NCI-H82 treated with DMSO at 0.1 percent for 48 hours (cell line): Measurements from ENCODE around the gene SIRT3.
"Not testable (repeated sequence)": the region's sequence is repeated elsewhere in the genome, so short reads cannot be mapped to it uniquely, and the experiment has no call there.

Experiments
- DNase-seq: peaks from one replicate; lab custom pipeline; 2025; ENCODE audit not compliant: unreplicated experiment; lab: John Stamatoyannopoulos, UW

SIRT3 gene

DNA sequence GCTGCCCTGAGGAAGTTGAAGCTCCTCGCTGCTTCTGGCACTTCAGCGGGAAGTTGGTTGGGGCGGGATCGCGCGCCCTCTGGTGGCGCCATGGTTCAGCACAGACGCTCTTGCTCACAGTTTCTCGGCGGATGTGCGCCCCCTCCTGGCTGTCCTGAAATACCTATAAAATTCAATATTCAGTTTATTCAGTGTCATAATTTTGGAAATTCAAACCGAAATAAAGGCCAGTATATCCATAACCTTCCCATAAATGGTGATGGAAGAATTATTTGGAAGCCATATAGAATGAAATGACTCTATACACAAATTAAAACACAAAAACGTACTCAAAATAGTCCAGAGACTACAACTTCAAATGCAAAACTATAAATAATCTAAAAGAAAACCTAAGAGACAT lies 55.9 kb downstream of the SIRT3 start:
- not testable (repeated sequence) for DNase-seq
